ENCODE measurements around the gene FAM222A. TPM values are rescaled to one million over a fixed set of nuclear protein-coding genes. Genes with fewer than 3 reads are reported as not detected.

Gene FAM222A
- polyA plus RNA-seq, 3 donors = 0.09 TPM; not detected in 2

DNA sequence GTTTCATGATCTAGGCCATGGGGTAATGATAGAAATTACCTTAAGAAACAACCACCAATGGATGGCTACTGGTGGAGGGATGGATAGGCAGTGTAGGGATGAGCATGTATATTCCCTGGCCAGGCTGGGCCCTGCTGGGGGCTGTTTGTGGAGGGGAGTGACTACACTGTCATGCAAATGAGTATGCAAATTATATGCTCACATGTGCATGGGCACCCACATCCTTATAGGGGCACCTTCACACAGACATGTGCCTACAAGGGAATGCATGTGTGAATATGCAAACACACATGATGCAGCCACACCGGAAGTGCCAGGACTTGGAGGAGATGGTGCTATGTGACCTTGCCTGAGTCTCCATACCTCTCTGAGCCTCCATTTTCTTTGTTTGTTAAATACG is 39.7 kb upstream of the FAM222A start:
- Histone ChIP-seq H3K9ac (ENCODE audit: insufficient read depth, low read length, poor library complexity, severe bottlenecking) (no peak overlapping the region), H3K27me3 (ENCODE audit: control insufficient read depth in 2 of 2, insufficient read depth in 2 of 2, low read length in 2 of 2) (peaks cover 3 to 12% of the 10 kb centered on the region in 2 donors), H3K36me3 (replicated peaks in 1 of 2; ENCODE audit: control insufficient read depth in 1 of 2, insufficient read depth in 2 of 2, low read length in 2 of 2) (no peaks in the 10 kb centered on the region), H3K4me2 (replicated peaks; ENCODE audit: extremely low read depth, low read length, poor library complexity, severe bottlenecking) (no peak overlapping the region), H3K4me1 (ENCODE audit: control insufficient read depth in 1 of 2, insufficient read depth in 2 of 2, low read length in 2 of 2) (no peaks in the 10 kb centered on the region), H3K79me2 (ENCODE audit: insufficient read depth, low read length) (no peaks in the 10 kb centered on the region), H4K20me1 (ENCODE audit: insufficient read depth, low read length) (no peaks in the 10 kb centered on the region), H3K27ac (ENCODE audit: low read depth in 1 of 2, low read length in 2 of 2) (no peak overlapping the region), H3K9me3 (replicated peaks in 1 of 2; ENCODE audit: control insufficient read depth in 1 of 2, insufficient read depth in 1 of 2, low read length in 2 of 2) (peaks cover 0 to 3% of the 10 kb centered on the region in 2 donors), H2AFZ (ENCODE audit: insufficient read depth, low read depth, low read length, poor library complexity, severe bottlenecking) (no peak overlapping the region), H3K4me3 (replicated peaks in 1 of 3; ENCODE audit: low read depth in 2 of 3, low read length in 3 of 3) (no peak overlapping the region)
- intact Hi-C loops (cut with micrococcal nuclease) = no loop called here
- 100% methylated on average over 2 of the region's 2 CpGs for WGBS (ENCODE audit: insufficient coverage)
- Mint-ChIP-seq H3K27ac (no peak overlapping the region), H3K27me3 (ENCODE audit: low read depth in 3 of 3) (peaks cover 12 to 23% (median 19%) of the 10 kb centered on the region in 3 donors), H3K4me1 (no peaks in the 10 kb centered on the region), H3K36me3 (no peaks in the 10 kb centered on the region), H3K9me3 (peaks cover 0 to 8% (median 1%) of the 10 kb centered on the region in 7 donors), H3K4me3 (no peak overlapping the region)
- no peak for DNase-seq
- TF ChIP-seq, protein P1, sequence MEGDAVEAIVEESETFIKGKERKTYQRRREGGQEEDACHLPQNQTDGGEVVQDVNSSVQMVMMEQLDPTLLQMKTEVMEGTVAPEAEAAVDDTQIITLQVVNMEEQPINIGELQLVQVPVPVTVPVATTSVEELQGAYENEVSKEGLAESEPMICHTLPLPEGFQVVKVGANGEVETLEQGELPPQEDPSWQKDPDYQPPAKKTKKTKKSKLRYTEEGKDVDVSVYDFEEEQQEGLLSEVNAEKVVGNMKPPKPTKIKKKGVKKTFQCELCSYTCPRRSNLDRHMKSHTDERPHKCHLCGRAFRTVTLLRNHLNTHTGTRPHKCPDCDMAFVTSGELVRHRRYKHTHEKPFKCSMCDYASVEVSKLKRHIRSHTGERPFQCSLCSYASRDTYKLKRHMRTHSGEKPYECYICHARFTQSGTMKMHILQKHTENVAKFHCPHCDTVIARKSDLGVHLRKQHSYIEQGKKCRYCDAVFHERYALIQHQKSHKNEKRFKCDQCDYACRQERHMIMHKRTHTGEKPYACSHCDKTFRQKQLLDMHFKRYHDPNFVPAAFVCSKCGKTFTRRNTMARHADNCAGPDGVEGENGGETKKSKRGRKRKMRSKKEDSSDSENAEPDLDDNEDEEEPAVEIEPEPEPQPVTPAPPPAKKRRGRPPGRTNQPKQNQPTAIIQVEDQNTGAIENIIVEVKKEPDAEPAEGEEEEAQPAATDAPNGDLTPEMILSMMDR (IDR thresholded peaks at IDR 0.05) = no peak

DNA sequence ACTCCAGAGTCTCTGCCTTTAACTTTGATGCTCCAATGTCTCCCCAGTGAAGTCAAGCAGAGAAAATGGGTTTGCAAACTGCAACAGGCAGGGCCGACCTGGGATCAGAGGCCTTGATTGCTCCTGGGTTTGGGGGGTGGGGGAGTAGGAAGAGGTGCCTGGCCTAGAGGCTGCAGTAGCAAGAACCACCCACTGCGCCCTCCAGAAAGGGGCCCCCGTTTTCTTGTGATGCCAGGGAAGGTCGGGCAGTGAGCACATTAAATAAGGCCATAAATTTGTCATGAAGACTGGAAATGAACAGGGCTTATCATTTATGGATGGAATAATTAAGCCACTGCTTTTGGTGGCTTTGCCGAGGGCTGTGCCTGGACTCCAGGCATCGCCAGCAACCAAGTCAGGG is 38.2 kb upstream of the FAM222A start:
- Histone ChIP-seq H3K27ac (ENCODE audit: low read depth in 1 of 2, low read length in 2 of 2) (no peak overlapping the region), H3K36me3 (replicated peaks in 1 of 2; ENCODE audit: control insufficient read depth in 1 of 2, insufficient read depth in 2 of 2, low read length in 2 of 2) (no peaks in the 10 kb centered on the region), H3K9ac (ENCODE audit: insufficient read depth, low read length, poor library complexity, severe bottlenecking) (no peak overlapping the region), H3K4me1 (ENCODE audit: control insufficient read depth in 1 of 2, insufficient read depth in 2 of 2, low read length in 2 of 2) (peaks cover 0 to 2% of the 10 kb centered on the region in 2 donors), H2AFZ (ENCODE audit: insufficient read depth, low read depth, low read length, poor library complexity, severe bottlenecking) (no peak overlapping the region), H3K4me3 (replicated peaks in 1 of 3; ENCODE audit: low read depth in 2 of 3, low read length in 3 of 3) (no peak overlapping the region), H3K27me3 (ENCODE audit: control insufficient read depth in 2 of 2, insufficient read depth in 2 of 2, low read length in 2 of 2) (peaks cover 3 to 13% of the 10 kb centered on the region in 2 donors), H3K4me2 (replicated peaks; ENCODE audit: extremely low read depth, low read length, poor library complexity, severe bottlenecking) (no peak overlapping the region), H4K20me1 (ENCODE audit: insufficient read depth, low read length) (no peaks in the 10 kb centered on the region), H3K79me2 (ENCODE audit: insufficient read depth, low read length) (no peaks in the 10 kb centered on the region), H3K9me3 (replicated peaks in 1 of 2; ENCODE audit: control insufficient read depth in 1 of 2, insufficient read depth in 1 of 2, low read length in 2 of 2) (peaks cover 0 to 3% of the 10 kb centered on the region in 2 donors)
- Mint-ChIP-seq H3K4me1 (peaks cover 1% of the 10 kb centered on the region), H3K27ac (no peak overlapping the region), H3K9me3 (peaks cover 0 to 8% (median 1%) of the 10 kb centered on the region in 7 donors), H3K4me3 (no peak overlapping the region), H3K36me3 (no peaks in the 10 kb centered on the region), H3K27me3 (ENCODE audit: low read depth in 3 of 3) (peaks cover 10 to 22% (median 15%) of the 10 kb centered on the region in 3 donors)
- TF ChIP-seq, protein P1 (IDR thresholded peaks at IDR 0.05) = no peak
- 87% methylated on average over 3 of the region's 6 CpGs for WGBS (ENCODE audit: insufficient coverage)
- DNase-seq = no peak
- intact Hi-C loops (cut with micrococcal nuclease) = no loop called here
